Measurements from ENCODE around the gene APOF. TPM values are rescaled to one million over a fixed set of nuclear protein-coding genes. Genes with fewer than 3 reads are reported as not detected.
A peak's percentile ranks its signal among the peaks of the same experiment; 100 is the strongest.

Gene APOF
- total and polyA plus RNA-seq, 9 of the 15 experiments (the other 6 are each of a cell fraction or from before 2014, with no cell fraction given) = 0.09 to 0.15 (median 0.12) TPM; not detected in 5

- TF ChIP-seq, protein P1, sequence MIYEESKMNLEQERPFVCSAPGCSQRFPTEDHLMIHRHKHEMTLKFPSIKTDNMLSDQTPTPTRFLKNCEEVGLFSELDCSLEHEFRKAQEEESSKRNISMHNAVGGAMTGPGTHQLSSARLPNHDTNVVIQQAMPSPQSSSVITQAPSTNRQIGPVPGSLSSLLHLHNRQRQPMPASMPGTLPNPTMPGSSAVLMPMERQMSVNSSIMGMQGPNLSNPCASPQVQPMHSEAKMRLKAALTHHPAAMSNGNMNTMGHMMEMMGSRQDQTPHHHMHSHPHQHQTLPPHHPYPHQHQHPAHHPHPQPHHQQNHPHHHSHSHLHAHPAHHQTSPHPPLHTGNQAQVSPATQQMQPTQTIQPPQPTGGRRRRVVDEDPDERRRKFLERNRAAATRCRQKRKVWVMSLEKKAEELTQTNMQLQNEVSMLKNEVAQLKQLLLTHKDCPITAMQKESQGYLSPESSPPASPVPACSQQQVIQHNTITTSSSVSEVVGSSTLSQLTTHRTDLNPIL (CRISPR knock-in tag; IDR thresholded peaks at IDR 0.05) = 0 out of 2 replicates have a peak, but pooled peaks have one; percentile 54
- TF ChIP-seq NFXL1 (CRISPR knock-in tag; IDR thresholded peaks at IDR 0.05) (no peak), TCFL5 (CRISPR knock-in tag; conservative IDR thresholded peaks at IDR 0.05) (0 out of 2 replicates have a peak, but pooled peaks have one; percentile 8), RBM14 (IDR thresholded peaks at IDR 0.05; ENCODE audit: borderline replicate concordance, insufficient read depth, low read depth, low read length) (no peak), ZSCAN29 (IDR thresholded peaks at IDR 0.05) (no peak), SRSF3 (IDR thresholded peaks at IDR 0.05; ENCODE audit: insufficient read depth, low read length) (no peak), POLR2H (tag; IDR thresholded peaks at IDR 0.05; ENCODE audit: low read depth) (peak; percentile 97), EHMT2 (IDR thresholded peaks at IDR 0.05) (no peak), ZNF551 (CRISPR knock-in tag; IDR thresholded peaks at IDR 0.05) (no peak), KLF16 (IDR thresholded peaks at IDR 0.05) (peak; percentile 61; the same call in 1 of the 2 replicates), IRF2 (CRISPR knock-in tag; IDR thresholded peaks at IDR 0.05) (no peak), E2F1 (CRISPR knock-in tag; IDR thresholded peaks at IDR 0.05) (peak; percentile 59; the same call in 1 of the 2 replicates), ZNF699 (CRISPR knock-in tag; IDR thresholded peaks at IDR 0.05; ENCODE audit: insufficient replicate concordance) (no peak), CBX3 (IDR thresholded peaks at IDR 0.05; ENCODE audit: borderline replicate concordance in 1 of 2, low read length in 2 of 2) (no peak), GTF2F1 (IDR thresholded peaks at IDR 0.05; ENCODE audit: low read depth, low read length) (no peak; the same call in 1 of the 2 replicates), CHD2 (IDR thresholded peaks at IDR 0.05; ENCODE audit: low read depth, low read length) (peak; percentile 77), PHB (CRISPR knock-in tag; IDR thresholded peaks at IDR 0.05) (no peak)
- TF ChIP-seq, protein P2, sequence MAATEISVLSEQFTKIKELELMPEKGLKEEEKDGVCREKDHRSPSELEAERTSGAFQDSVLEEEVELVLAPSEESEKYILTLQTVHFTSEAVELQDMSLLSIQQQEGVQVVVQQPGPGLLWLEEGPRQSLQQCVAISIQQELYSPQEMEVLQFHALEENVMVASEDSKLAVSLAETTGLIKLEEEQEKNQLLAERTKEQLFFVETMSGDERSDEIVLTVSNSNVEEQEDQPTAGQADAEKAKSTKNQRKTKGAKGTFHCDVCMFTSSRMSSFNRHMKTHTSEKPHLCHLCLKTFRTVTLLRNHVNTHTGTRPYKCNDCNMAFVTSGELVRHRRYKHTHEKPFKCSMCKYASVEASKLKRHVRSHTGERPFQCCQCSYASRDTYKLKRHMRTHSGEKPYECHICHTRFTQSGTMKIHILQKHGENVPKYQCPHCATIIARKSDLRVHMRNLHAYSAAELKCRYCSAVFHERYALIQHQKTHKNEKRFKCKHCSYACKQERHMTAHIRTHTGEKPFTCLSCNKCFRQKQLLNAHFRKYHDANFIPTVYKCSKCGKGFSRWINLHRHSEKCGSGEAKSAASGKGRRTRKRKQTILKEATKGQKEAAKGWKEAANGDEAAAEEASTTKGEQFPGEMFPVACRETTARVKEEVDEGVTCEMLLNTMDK (IDR thresholded peaks at IDR 0.05; ENCODE audit: borderline replicate concordance, insufficient read depth, low read depth, low read length, poor library complexity, severe bottlenecking) = no peak
- TF ChIP-seq, protein P3, sequence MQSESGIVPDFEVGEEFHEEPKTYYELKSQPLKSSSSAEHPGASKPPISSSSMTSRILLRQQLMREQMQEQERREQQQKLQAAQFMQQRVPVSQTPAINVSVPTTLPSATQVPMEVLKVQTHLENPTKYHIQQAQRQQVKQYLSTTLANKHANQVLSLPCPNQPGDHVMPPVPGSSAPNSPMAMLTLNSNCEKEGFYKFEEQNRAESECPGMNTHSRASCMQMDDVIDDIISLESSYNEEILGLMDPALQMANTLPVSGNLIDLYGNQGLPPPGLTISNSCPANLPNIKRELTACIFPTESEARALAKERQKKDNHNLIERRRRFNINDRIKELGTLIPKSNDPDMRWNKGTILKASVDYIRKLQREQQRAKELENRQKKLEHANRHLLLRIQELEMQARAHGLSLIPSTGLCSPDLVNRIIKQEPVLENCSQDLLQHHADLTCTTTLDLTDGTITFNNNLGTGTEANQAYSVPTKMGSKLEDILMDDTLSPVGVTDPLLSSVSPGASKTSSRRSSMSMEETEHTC (IDR thresholded peaks at IDR 0.05) = no peak; the same call in 1 of the 2 replicates
- TF ChIP-seq, protein P4, sequence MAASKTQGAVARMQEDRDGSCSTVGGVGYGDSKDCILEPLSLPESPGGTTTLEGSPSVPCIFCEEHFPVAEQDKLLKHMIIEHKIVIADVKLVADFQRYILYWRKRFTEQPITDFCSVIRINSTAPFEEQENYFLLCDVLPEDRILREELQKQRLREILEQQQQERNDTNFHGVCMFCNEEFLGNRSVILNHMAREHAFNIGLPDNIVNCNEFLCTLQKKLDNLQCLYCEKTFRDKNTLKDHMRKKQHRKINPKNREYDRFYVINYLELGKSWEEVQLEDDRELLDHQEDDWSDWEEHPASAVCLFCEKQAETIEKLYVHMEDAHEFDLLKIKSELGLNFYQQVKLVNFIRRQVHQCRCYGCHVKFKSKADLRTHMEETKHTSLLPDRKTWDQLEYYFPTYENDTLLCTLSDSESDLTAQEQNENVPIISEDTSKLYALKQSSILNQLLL (CRISPR knock-in tag; IDR thresholded peaks at IDR 0.05; ENCODE audit: borderline replicate concordance) = no peak
These were observed 28.8 kb downstream of the APOF start, which contains the start of gene PAN2 (continued) for GRCh38 chr12:56333679-56334489.

Data from K562 (cell line).